Fibroblast of skin of back (primary cell): ENCODE measurements around the gene LTBP2.

Experiments used
- DNase-seq: peaks from one replicate; pipeline ENCODE4 v3.0.0-alpha.2; 2013

Gene LTBP2

GRCh38 chr14:74589291-74589879, 22.7 kb downstream of the LTBP2 start:
- DNase-seq, result no peak

- DNase-seq, result no peak
Measured at GRCh38 chr14:74587363-74587707, 24.7 kb downstream of the LTBP2 start.

GRCh38 chr14:74586681-74587362, 25.2 kb downstream of the LTBP2 start:
- no peak for DNase-seq

- no peak for DNase-seq
Measured at GRCh38 chr14:74585406-74586335, 26.4 kb downstream of the LTBP2 start.

- DNase-seq, result no peak
Measured at GRCh38 chr14:74584951-74585350, 27.1 kb downstream of the LTBP2 start.

GRCh38 chr14:74583689-74584434, 28.2 kb downstream of the LTBP2 start:
- DNase-seq, result peak; percentile 75

- no peak for DNase-seq
Measured at GRCh38 chr14:74582910-74583581, 29.0 kb downstream of the LTBP2 start.

GRCh38 chr14:74580275-74580672, 31.8 kb downstream of the LTBP2 start:
- DNase-seq, result no peak

GRCh38 chr14:74579447-74580274, 32.4 kb downstream of the LTBP2 start:
- peak; percentile 78 for DNase-seq

GRCh38 chr14:74578479-74578878, 33.6 kb downstream of the LTBP2 start:
- no peak for DNase-seq

- no peak for DNase-seq
Measured at GRCh38 chr14:74577948-74578275, 34.1 kb downstream of the LTBP2 start.

GRCh38 chr14:74577247-74577947, 34.6 kb downstream of the LTBP2 start:
- DNase-seq, result no peak

- no peak for DNase-seq
Measured at GRCh38 chr14:74575936-74576335, 36.1 kb downstream of the LTBP2 start.

GRCh38 chr14:74575507-74575906, 36.5 kb downstream of the LTBP2 start:
- DNase-seq, result no peak

- DNase-seq, result peak; percentile 46
Measured at GRCh38 chr14:74574706-74575105, 37.3 kb downstream of the LTBP2 start.

GRCh38 chr14:74574090-74574433, 38.0 kb downstream of the LTBP2 start:
- DNase-seq, result no peak

GRCh38 chr14:74573421-74574089, 38.5 kb downstream of the LTBP2 start:
- no peak for DNase-seq

- DNase-seq, result peak; percentile 26
Measured at GRCh38 chr14:74572726-74573301, 39.2 kb downstream of the LTBP2 start.

- peak; percentile 100 for DNase-seq
Measured at GRCh38 chr14:74571901-74572725, 39.9 kb downstream of the LTBP2 start.
